Measurements from ENCODE around the gene RNPS1.
A peak's percentile ranks its signal among the peaks of the same experiment; 100 is the strongest.
"Not testable (repeated sequence)": the region's sequence is repeated elsewhere in the genome, so short reads cannot be mapped to it uniquely, and the experiment has no call there.

RNPS1 gene

DNA sequence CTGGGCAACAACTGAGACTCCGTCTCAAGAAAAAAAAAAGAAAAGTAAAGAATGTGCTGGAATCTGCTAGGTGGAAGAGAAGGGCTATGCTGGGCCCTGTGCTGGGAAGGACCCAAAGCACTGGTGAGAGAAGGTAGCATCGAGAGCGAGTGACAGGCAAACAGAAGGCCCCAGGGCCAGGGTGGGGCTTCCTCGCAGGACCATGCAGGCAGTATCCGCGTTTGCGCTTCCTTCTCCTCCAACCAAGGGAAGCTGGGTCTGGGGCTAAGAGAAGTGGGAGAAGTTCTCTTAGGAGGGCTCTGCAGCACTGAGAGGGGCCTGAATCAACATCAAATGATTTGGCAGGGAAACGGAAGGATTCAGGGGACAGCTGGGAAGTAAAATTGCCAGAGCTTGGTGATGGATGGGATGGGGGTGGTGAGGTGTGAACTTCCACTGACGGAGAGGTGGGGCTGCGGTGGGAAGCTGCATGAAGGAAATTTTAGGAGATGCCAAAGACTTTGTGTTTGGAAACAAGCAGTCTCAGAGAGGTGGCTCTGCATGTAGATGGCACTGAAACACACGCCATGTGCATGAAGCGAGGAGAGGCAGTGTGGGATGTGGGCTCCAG lies 11.3 kb downstream of the RNPS1 start:
- no peak for DNase-seq

DNA sequence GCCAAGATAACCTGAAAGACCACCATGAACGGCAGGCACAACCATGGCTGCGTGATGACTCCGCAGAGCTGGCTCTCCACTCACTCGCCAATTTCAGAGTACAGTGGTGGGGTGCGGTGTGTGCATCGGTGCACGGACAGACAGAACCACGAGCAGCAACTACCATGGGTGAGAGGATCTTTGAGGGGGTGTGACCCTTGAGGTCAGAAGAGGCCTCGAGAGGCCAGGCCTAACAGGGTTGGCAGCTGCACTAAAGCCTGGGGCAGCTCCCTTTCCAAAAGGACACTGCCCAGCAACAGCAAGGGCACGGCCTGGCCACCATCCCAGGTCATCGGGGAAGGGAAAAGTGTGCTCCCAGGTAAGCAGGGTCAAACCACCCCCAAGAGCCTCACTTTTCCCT lies 14.6 kb downstream of the RNPS1 start:
- DNase-seq = no peak

DNA sequence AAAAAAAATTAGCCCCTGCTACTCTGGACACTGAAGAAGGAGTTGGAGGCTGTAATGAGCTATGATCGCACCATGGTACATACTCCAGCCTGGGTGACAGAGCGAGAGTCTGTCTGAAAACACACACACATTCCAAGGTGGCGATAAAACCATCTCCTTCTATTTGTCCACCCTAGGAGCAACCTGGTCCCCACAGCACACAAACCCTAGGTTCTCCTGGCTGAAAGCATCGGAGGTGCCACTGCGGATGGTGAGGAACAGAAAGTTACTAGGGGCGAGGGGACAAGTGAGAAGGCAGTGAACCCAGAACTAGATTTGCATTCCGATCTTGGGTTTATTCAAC lies 15.1 kb downstream of the RNPS1 start:
- DNase-seq = no peak

- peak; percentile 88 for DNase-seq
These were observed 16.4 kb downstream of the RNPS1 start, which contains the start of gene ECI1 for GRCh38 chr16:2251296-2252111. ECI1 (minus strand) TSS chr16:2251587; CDS start chr16:2251566, 21 bp downstream.

- peak; percentile 54 for DNase-seq
These were observed 17.2 kb downstream of the RNPS1 start for GRCh38 chr16:2250652-2251295.

DNA sequence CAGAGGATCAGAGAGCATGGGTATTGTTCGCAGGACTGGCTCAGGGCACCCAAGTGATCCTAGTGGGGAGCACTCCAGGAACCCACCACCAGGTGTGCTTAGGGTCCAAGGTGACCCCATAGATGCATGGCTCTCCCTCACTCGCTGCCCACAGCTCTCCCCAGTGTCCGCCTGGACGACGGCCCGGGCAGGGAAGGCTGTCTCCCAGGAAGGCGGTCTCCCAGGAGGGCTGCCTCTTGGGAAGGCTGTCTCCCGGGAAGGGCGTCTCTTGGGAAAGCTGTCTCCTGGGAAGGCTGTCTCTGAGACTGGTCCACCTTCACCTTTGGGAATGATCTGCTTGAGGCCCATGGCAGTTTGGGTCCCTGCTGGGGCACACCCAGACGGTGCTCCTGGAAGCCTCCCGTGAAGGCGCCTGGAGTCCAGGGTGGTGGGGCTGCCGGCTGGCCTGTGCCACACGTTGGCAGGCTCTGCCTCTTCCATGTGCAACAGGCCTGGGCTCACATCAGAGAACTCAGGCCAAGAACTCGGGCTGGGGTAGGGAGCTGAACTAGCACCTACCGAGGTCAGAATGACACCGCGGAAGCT lies 21.5 kb downstream of the RNPS1 start:
- DNase-seq = no peak

GRCh38 chr16:2244926-2245795 lies 22.8 kb downstream of the RNPS1 start:
- DNase-seq = no peak

DNA sequence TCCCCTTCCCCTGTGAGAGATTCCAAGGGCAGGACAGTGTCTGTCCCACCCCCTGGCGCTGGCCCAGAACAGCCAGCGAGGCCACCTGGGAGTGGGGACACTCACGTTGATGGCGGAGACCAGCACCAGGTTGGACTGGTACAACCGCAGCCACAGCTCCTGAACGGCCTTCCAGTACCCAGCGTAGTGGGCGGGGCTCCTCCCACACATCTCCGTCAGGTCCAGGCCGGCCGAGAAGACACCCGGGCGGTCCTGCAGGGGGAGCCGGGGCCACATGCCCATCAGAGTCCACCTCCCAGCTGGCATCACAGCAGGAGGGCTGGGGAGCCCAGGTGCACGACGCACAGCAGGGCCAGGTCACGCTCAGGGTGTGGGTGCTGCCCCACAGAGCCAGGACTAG lies 23.6 kb downstream of the RNPS1 start:
- DNase-seq = no peak

- DNase-seq = no peak
These were observed 24.1 kb downstream of the RNPS1 start for GRCh38 chr16:2243781-2244180.

GRCh38 chr16:2243031-2243528 lies 24.8 kb downstream of the RNPS1 start:
- DNase-seq = no peak

DNA sequence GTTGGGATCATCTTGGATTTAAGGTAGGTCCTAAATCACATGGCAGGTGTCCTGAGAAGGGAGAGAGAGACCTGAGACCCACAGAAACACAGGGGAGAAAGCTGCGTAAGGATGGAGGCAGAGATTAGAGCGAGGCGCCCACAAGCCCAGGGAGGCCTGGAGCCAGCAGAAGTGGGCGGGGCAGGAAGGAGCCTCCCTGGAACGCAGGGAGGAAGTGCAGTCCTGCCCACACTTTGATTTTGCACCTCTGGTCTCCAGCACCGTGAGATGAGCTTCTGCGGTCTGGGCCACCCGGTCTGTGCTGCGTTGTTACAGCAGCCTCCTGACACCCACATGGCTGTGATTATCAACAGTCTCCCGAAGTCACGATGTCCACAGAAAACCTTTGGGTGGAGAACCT lies 25.3 kb downstream of the RNPS1 start:
- DNase-seq = no peak

DNA sequence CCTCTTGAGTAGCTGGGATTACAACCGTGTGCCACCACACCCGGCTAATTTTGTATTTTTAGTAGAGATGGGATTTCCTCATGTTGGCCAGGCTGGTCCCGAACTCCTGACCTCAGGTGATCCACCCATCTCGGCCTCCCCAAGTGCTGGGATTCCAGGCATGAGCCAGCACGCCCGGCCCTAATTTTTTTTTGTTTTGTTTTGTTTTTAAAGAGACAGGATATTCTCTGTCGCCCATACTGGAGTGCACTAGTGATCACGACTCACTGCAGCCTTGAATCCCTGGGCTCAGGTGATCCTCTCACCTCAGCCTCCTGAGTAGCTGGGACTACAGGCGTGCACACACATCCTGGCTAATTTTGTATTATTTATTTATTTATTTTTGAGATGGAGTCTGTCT lies 27.6 kb downstream of the RNPS1 start:
- not testable (repeated sequence) for DNase-seq

GRCh38 chr16:2238838-2239675 lies 28.9 kb downstream of the RNPS1 start:
- DNase-seq = no peak

- no peak for DNase-seq
These were observed 29.6 kb downstream of the RNPS1 start for GRCh38 chr16:2238150-2238837.

DNA sequence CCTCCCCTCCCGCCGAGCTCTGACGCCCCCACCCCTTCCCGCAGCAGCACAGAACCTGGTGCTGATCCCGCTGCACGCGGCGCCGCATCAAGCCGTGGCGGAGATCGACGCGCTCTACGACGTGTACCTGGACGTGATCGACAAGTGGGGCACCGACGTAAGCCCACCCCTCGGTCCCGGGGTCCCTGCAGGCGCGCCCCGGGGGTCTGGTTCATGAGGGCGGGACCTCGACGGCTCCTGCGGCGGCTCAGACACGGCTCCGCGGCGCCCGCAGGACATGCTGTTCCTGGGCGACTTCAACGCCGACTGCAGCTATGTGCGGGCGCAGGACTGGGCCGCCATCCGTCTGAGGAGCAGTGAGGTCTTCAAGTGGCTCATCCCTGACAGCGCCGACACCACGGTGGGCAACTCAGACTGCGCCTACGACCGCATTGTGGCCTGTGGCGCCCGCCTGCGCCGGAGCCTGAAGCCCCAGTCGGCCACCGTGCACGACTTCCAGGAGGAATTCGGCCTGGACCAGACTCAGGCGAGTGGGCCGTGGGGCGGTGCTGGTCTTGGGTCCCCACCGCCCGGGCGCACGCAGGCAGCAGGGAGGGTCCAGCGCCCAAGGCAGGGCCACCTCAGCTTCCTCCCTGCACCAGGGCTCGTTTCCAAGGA lies 30.3 kb downstream of the RNPS1 start:
- DNase-seq = no peak

DNA sequence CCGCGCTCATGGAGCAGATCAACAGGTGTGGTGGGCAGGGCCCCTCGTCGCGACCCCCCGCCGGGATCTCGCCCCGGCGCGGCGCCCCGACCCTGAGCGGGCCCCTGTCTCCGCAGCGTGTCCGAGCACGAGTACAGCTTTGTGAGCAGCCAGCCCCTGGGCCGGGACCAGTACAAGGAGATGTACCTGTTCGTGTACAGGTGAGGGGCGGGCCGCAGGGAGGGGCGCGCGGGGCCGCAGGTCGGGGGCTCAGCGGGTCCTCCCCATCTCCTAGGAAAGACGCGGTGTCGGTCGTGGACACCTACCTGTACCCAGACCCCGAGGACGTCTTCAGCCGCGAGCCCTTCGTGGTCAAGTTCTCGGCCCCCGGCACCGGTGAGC lies 30.8 kb downstream of the RNPS1 start:
- no peak for DNase-seq

DNA sequence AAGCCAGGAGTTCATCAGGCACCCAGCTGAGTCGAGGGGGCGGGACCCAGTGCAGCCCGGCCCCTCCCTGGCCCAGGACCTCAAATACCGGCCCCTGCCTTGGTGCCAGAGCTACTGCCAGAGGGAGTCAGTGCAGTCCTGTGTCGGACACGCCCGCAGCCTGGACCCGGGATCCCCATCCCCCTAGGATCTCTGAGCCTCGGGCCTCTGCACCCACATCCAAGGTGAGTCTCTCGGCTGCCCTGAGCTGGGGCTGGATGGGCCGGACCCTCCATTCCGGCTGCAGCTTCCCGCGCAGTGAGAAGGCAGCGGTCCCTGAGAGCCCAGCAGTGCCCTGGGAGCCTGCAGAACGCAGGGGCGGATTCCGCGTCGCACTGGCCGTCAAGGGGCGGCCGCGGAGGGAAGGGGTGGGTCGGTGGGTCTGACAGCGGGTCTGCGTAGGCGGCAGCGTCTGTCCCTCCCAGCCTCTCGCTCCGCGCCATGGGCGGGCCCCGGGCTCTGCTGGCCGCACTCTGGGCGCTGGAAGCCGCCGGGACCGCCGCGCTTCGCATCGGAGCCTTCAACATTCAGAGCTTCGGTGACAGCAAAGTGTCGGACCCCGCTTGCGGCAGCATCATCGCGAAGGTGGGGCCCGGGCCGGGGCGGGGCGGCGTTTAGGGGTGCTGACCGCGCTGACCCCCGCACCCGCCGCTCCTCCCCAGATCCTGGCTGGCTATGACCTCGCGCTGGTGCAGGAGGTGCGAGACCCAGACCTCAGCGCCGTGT lies 31.4 kb downstream of the RNPS1 start, which contains the start of gene DNASE1L2:
TSS of gene DNASE1L2 (plus strand) at position 108 of the 765 bp plus-strand sequence. CDS start at position 481, 373 bp downstream.
- DNase-seq = no peak

DNA sequence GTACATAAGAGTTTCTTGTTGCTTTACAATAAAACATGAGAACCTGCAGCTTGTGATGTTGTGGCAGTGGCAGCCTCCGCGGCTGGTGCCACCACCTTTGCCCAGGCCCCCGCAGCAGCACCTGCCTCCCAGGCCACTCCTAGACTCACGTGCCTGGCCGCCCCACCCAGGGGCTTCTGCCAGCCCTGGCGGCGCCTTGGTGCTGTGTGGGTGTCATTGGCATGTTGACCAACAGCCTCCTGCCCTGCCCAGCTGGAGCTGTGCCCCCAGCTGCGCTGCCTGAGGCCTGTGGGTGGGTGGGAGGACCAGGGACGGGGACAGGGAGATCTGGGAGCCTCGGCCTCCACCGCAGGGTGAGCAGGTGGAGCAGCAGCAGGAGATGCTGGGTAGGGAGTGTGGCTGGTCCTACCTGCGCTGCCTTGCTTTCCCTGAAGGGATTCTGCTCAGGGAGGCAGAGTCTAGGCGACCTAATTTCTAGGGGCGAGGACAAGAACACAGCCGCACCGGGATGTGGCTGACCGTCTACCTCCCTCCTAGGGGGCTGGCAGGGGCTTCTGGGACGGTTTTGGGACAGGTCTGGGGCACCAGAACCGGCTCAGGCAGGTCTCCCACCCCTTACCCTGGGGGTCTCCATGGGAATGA lies 32.1 kb downstream of the RNPS1 start:
- no peak for DNase-seq

GRCh38 chr16:2235234-2235651 lies 32.7 kb downstream of the RNPS1 start:
- no peak for DNase-seq
